ENCODE measurements around the gene C11orf58.

The C11orf58 gene

DNA sequence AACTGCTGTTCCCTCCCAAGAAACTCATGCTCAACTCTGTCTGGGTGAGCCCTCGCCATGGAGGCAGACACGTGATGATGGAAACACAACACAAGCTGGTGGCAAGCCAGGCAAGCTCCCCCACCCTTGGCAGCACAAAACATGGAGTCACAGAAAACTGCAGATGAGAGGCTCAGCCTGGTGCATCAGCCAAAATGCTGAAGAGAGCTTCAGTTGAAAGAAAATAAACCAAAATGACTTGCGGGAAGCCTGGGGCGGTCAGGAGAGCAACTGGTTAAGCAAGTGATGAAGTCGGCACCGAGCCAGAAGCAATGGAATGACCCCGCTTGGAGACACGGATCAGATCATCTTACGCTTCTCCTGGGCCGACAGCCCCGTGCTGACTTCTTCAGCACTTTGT, 68.3 kb downstream of the C11orf58 start:
- DNase-seq, result no peak

DNA sequence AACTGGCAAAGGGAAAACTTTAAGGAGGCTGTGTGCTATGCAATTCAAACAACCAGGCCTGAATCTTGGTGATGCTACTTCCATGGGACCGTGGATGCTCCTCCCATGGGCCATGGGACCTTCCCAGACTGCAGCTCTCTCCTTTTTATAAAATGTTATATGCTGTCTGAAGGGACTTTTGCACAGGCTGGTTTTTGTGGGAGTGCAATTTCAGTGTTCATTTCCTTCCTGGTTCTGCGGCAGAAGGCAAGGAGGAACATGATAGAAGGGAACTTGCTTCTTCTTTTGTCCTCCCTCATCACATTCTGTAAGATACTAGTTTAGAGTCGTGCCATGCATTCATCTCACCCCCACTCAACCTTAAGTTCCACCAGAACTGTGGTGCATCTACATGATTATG, 68.9 kb downstream of the C11orf58 start:
- peak; percentile 76 for DNase-seq
